NK-92 (cell line): ENCODE results near the gene PRKCSH.
"Not testable (repeated sequence)": the region's sequence is repeated elsewhere in the genome, so short reads cannot be mapped to it uniquely, and the experiment has no call there.

ENCODE experiments used
- DNase-seq: peaks from one replicate; lab custom pipeline; 2025; ENCODE audit not compliant: unreplicated experiment; lab: John Stamatoyannopoulos, UW

Gene PRKCSH

DNA sequence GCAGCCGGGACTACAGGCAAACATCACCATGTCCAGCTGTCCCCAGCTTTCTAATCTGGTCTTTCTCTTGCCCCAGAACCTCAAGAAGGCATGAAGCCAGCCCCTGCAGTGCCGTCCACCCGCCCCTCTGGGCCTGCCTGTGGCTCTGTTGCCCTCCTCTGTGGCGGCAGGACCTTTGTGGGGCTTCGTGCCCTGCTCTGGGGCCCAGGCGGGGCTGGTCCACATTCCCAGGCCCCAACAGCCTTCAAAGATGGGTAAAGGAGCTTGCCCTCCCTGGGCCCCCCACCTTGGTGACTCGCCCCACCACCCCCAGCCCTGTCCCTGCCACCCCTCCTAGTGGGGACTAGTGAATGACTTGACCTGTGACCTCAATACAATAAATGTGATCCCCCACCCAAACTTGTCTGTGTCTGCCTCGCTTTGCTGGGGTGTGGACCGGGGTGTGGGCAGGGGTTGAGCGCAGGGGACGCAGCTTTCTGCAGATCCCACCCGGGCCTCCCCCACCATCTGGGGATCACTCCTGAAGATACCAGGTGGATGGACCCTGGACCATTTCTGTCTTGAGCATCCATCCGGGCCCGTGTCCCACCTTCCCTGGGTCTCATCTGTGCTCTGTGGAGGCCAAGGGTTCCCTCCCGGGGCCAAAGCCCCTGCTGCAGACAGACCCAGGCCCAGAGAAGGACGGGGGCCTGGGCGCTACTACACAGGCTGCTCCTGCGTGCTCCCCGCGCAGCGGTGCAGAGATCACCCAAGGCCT is 15.3 kb downstream of the PRKCSH start:
- DNase-seq: no peak

- no peak for DNase-seq
Measured at GRCh38 chr19:11451327-11451870, 16.0 kb downstream of the PRKCSH start.

GRCh38 chr19:11451871-11452619 is 16.6 kb downstream of the PRKCSH start:
- no peak for DNase-seq

- DNase-seq: no peak
Measured at GRCh38 chr19:11452620-11453310, 17.3 kb downstream of the PRKCSH start.

DNA sequence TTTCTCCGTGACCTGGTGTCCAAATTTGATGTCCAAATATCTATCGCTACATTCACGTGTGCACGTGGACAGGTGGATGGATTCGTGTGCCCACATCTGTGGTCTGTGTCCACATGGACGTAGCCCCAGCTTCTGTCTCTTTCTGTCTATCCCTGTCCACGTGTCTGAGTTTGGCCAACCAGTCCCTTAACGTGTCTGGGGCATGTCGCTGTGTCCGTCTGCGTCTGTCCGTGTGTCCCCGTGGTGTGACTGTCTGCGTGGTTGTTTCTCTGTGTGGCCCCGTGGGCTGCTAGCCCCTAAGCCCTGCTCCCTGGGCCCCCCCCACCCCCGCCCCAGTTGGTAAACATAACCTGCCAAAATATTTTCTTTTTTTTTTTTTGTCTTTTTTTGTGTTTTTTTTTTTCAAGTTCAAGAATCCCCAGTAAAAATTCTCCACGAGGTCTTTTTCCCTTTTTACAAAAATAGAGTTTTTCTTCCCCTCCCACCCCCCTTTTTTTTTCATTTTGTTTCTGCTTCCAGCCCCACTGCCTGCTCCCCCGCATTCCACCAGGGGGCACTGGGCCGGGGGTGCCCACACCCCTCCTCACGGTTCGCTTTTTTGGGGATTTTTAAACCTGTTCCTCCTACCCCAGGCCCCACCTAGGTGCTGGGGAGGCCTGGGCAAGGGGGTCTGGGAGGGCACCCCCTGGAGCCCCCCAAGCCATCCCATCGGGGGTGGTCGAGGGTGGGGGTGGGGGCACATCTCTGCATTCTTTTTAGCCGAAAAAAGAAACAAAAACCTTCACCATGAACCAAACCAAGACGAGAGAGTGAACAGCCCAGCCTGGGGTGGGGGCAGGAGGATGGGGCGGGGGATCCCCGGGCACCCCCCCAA is 18.3 kb downstream of the PRKCSH start:
- no peak for DNase-seq

DNA sequence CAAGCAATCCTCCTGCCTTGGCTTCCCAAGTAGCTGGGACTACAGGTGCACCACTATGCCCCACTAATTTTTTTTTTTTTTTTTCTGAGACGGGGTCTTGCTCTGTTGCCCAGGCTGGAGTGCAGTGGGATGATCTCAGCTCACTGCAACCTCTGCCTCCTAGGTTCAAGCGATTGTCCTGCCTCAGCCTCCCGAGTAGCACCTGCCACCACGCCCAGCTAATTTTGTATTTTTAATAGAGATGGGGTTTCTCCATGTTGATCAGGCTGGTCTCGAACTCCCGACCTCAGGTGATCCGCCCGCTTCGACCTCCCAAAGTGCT is 19.8 kb downstream of the PRKCSH start:
- not testable (repeated sequence) for DNase-seq

DNA sequence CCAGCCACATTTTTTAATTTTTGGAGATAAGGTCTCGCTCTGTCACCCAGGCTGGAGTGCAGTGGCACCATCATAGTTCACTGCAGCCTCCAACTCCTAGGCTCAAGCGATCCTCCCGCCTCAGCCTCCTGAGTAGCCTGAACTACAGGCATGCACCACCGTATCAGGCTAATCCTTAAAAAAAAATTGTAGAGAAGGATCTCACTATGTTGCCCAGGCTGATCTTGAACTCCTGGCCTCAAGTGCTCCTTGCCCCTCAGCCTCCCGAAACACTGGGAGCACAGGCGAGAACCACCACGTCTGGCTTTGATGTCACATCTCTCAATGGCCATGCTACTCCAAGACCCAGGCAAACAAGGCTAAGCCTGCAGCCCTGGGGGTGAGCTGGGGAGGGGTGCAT is 21.2 kb downstream of the PRKCSH start:
- DNase-seq: no peak

DNA sequence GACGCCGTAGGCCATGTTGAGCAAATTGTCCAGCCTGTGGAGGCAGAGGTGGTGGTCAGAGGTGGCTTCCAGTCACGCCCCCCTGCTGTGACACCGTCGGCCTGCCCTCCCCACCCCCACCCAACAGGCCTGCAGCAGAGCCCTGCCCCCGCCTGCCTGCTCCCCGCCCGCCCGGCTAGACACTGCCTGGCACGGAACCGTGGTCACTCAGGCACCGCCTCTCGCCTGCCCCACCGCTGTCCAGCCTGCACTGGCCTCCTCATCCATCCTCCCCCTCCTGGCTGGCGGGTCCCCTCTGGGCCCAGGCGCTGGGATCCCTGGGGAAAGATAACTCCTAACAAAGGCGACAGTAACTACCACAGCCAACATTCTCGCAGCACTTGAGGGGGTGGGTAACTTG is 21.7 kb downstream of the PRKCSH start:
- no peak for DNase-seq

- no peak for DNase-seq
Measured at GRCh38 chr19:11457831-11458230, 22.4 kb downstream of the PRKCSH start.

- DNase-seq: no peak
Measured at GRCh38 chr19:11458236-11458900, 22.9 kb downstream of the PRKCSH start.

DNA sequence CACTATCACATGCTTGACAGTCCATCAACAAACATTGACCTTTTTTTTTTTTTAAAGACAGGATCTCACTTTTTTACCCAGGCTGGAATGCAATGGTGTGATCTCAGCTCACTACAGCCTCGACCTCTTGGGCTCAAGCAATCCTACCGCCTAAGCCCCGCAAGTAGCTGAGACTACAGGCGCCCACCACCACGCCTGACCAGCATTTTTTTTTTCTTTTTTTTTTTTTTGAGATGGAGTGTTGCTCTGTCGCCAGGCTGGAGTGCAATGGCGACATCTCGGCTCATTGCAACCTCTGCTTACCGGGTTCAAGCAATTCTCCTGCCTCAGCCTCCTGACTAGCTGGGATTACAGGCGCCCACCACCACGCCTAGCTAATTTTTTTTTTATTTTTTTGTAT is 23.5 kb downstream of the PRKCSH start:
- not testable (repeated sequence) for DNase-seq

GRCh38 chr19:11460207-11460606 is 24.8 kb downstream of the PRKCSH start:
- DNase-seq: no peak

DNA sequence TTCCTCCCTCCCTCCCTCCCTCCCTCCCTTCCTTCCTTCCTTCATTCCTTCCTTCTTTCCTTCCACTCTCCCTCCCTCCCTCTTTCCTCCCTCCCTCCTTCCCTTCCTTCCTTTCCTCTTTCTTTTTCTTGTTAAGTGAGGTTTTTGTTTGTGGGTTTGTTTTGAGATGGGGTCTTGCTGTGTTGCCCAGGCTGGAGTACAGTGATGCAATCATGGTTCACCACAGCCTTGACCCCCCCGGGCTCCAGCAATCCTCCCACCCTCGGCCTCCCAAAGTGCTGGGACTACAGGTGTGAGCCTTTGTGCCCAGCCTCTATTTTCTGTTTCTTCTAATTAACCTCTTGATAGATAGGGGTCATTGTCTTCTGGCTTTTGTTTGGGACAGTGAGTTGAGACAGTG is 26.0 kb downstream of the PRKCSH start:
- DNase-seq: no peak

GRCh38 chr19:11463391-11463790 is 28.0 kb downstream of the PRKCSH start:
- DNase-seq: no peak

DNA sequence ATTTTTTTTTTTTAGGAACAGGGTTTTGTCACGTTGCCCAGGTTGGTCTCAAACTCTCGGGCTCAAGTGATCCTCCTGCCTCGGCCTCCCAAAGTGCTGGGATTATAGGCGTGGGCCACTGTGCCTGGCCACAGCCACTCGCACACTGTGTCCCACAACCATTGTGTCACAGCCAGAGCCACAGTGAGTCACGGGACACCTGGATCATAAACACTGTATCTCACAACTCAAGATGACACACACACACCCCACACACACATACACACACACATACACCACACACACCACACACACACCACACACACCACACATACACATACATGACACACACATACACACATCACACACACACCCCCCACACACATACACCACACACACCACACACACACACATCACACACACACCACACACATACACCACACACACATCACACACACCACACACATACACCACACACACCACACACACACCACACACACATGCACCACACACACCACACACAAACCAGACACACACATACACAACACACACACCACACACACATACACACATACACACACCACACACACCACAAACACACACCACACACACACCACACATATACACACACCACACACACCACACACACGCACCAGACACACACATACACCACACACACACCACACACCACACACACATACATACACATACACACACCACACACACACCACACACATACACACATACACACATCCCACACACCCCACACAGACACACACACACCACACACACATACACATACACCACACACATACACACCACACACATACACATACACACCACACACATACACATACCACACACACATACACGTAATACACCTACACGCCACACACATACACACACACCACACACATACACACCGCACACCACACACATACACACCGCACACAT is 29.2 kb downstream of the PRKCSH start:
- no peak for DNase-seq

DNA sequence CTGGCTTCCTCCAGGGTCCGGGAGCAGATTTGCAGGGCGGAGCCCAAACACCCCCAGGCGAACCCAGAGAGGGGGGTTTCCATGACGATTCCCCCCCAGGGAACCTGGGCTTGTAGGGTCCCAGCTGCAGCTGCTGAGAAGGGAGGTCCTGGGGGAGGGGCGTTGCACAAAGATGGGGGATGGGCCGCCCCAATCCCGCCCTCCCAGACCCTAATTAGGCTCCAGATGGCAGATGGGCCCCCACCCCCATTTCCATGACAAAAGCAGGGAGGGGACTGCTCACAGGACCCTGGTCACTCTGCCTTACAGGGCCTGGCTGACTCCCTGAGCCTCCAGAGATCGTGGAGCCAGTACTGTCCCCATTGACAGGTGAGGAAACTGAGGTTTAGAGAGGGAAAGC is 30.2 kb downstream of the PRKCSH start:
- no peak for DNase-seq

DNA sequence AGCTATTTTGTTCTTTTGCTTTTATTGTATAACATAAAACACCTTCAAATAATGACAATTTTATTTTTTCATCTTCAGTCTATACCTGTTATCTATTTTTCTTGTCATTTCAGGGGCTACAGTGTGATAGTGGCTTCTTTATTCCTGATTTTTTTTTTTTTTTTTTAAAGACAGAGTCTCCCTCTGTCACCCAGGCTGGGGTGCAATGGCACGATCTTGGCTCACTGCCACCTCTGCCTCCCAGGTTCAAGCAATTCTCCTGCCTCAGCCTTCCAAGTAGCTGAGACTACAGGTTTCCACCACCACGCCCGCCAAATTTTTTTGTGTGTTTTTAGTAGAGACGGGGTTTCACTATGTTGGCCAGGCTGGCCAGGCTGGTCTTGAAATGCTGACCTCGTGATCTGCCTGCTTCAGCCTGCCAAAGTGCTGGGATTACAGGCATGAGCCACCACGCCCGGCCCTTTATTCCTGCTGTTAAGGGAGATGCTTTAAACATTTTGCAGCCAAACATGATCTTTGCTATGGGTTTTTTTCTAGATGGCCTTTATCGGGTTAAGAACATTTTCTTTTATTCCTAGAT is 32.9 kb downstream of the PRKCSH start:
- not testable (repeated sequence) for DNase-seq

DNA sequence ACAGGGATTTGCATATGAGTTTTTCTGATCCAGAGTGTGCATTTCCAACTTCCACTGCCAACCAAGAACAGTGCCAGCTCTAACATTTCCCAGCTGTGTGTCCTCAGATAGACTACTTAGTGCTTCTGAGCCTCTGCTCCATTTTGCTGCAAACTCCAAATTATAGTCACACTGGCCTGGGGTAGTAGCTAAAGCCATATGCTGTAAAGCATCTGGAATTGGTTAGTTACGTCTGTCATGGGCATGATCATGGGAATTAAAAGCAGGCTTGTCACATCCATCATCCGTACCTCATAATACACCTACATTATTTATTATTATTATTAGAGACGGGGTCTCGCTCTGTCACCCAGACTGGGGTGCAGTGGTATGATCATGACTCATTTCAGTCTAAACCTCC is 38.3 kb downstream of the PRKCSH start:
- no peak for DNase-seq

GRCh38 chr19:11475343-11475742 is 39.9 kb downstream of the PRKCSH start:
- not testable (repeated sequence) for DNase-seq
